Brain microvascular endothelial cell (primary cell): Measurements from ENCODE around the gene SMARCC1.
"Not testable (repeated sequence)": the region's sequence is repeated elsewhere in the genome, so short reads cannot be mapped to it uniquely, and the experiment has no call there.

ENCODE experiments used
- DNase-seq: peaks from one replicate; pipeline ENCODE4 v3.0.0-alpha.2; 2020
- H3K27ac ChIP-seq: fragments of 250-450 bp; sonication (Bioruptor Pico); 2 replicates; pipeline ENCODE4 v1.5.1; 2020; ENCODE audit warnings: mild to moderate bottlenecking, moderate library complexity
- H3K27me3 ChIP-seq: fragments of 250-450 bp; sonication (Bioruptor Pico); replicated peaks from 2 replicates; pipeline ENCODE4 v1.5.1; 2020; ENCODE audit warnings: mild to moderate bottlenecking
- H3K36me3 ChIP-seq: fragments of 250-450 bp; sonication (Bioruptor Pico); replicated peaks from 2 replicates; pipeline ENCODE4 v1.5.1; 2020; ENCODE audit warnings: mild to moderate bottlenecking
- H3K4me3 ChIP-seq: 2 replicates; pipeline ENCODE4 v1.5.1; 2011; ENCODE audit warnings: low read depth, mild to moderate bottlenecking, control low read depth, low read length, moderate library complexity
- in situ Hi-C: cut with HindIII; loops from 2 replicates; pipeline ENCODE4 v1.10.0; 2017; ENCODE audit warnings: low sequenced_read_pairs, low pct_ligation_motif_present
- TF ChIP-seq, protein P1 (sequence below): IDR thresholded peaks from 2 replicates; pipeline ENCODE4 v1.5.1; 2011; ENCODE audit warnings: low read depth, mild to moderate bottlenecking, moderate library complexity, low read length, control low read depth, inconsistent platforms; ENCODE audit errors: missing control alignments

The SMARCC1 gene

DNA sequence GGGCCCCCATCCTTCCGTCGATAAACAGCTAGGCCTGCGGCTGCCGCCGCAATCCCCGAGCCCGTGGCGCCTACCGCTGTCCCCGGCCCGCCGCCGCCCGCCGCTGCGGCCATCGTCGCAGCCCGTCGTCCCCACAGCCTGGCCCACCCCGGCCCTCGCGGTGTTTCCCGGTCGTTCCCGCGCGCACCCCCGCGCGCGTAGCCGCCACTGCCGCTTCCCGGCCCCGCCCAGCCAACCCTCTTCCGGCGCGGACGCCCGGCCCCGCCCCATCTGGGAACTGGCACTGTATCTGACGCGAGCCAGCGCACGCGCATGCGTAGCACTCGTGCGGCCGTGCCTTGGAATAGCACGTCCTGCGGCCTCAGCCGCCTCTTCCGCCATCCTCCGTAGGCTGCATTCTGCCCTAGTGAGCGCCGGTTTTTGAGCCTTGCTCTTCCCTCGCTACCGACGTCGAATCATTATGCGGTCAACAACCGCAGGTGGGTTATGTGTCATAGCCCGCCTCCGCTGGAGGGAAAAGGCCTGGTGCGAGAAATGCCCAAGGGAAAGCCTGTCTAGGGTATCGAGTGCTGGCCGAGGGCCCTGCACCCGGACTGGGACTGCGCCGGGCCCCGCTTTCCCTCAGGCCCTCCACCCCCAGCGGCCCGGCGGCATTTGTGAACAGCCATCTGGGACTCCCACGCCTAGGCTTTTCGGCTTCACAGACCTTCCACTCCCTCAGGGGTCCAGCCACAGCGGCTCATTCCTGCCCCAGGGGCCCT lies at the start of gene SMARCC1:
SMARCC1 (minus strand) TSS at position 209 of the 761 bp plus-strand sequence; CDS start at position 113, 96 bp downstream.
- no peaks in the 10 kb centered on the region for H3K36me3 ChIP-seq
- TF ChIP-seq, protein P1, sequence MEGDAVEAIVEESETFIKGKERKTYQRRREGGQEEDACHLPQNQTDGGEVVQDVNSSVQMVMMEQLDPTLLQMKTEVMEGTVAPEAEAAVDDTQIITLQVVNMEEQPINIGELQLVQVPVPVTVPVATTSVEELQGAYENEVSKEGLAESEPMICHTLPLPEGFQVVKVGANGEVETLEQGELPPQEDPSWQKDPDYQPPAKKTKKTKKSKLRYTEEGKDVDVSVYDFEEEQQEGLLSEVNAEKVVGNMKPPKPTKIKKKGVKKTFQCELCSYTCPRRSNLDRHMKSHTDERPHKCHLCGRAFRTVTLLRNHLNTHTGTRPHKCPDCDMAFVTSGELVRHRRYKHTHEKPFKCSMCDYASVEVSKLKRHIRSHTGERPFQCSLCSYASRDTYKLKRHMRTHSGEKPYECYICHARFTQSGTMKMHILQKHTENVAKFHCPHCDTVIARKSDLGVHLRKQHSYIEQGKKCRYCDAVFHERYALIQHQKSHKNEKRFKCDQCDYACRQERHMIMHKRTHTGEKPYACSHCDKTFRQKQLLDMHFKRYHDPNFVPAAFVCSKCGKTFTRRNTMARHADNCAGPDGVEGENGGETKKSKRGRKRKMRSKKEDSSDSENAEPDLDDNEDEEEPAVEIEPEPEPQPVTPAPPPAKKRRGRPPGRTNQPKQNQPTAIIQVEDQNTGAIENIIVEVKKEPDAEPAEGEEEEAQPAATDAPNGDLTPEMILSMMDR, result no peak
- peak; percentile 96 for DNase-seq
- H3K4me3 ChIP-seq, result peak within 1 kb of the TSS; percentile 92
- no peaks in the 10 kb centered on the region for H3K27me3 ChIP-seq
- H3K27ac ChIP-seq, result peak within 1 kb of the TSS; percentile 97
- in situ Hi-C loops, result no loop called here

GRCh38 chr3:47829482-47829881 lies 47.8 kb upstream of the SMARCC1 start:
- peaks cover 59% of the 10 kb centered on the region for H3K36me3 ChIP-seq
- not testable (repeated sequence) for DNase-seq, H3K27me3 ChIP-seq

GRCh38 chr3:47825590-47825989 lies 43.9 kb upstream of the SMARCC1 start:
- TF ChIP-seq, protein P1, result no peak
- peaks cover 31% of the 10 kb centered on the region for H3K36me3 ChIP-seq
- H3K4me3 ChIP-seq, result peak overlapping the region; percentile 92
- in situ Hi-C loops, result no loop called here
- no peaks in the 10 kb centered on the region for H3K27me3 ChIP-seq
- no peak for DNase-seq
- peak overlapping the region; percentile 86 for H3K27ac ChIP-seq

More at GRCh38 chr3:47829482-47829881, 47.8 kb upstream of the SMARCC1 start:
- in situ Hi-C loops, H3K4me3 ChIP-seq, H3K27ac ChIP-seq: not testable (repeated sequence)

GRCh38 chr3:47824541-47825473 lies 43.1 kb upstream of the SMARCC1 start:
- Histone ChIP-seq H3K27ac (peak overlapping the region; percentile 86), H3K4me3 (peak overlapping the region; percentile 92), H3K36me3 (peaks cover 24% of the 10 kb centered on the region), H3K27me3 (no peaks in the 10 kb centered on the region)
- TF ChIP-seq, protein P1, result peak; percentile 56
- in situ Hi-C loops, result no loop called here
- DNase-seq, result peak; percentile 68

DNA sequence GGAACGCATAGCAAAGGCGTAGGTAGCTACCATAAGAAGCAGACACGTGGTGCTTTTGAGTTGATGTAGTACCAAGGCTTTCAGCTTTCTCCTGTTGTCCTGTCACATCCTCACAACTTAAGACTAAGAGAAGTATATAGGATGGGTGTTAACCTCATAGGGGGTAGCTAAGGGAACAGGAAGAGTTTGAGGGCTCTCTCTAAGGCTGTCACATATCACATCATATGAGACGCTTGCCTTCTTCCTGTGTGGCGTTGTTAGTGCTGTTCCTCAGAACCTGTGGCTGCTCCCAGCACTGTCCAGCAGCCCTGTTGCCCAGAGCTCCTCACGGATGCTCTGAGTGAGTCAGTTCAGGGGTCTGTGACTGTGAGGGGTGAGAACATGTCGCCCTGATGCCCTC lies 35.9 kb upstream of the SMARCC1 start:
- in situ Hi-C loops, result no loop called here
- Histone ChIP-seq H3K27ac (no peak overlapping the region), H3K27me3 (no peaks in the 10 kb centered on the region), H3K4me3 (no peak overlapping the region), H3K36me3 (no peaks in the 10 kb centered on the region)
- DNase-seq, result no peak
- TF ChIP-seq, protein P1, result no peak
